Neutrophil (primary cell): ENCODE results near the gene PPP2R5C.
A peak's percentile ranks its signal among the peaks of the same experiment; 100 is the strongest.

ENCODE experiments used
- H3K27ac ChIP-seq: fragments of 200-600 bp; sonication (generic); 2 replicates; pipeline ENCODE4 v1.5.1; 2016; ENCODE audit warnings: mild to moderate bottlenecking, moderate library complexity
- H3K27me3 ChIP-seq: fragments of 200-600 bp; sonication (generic); 2 replicates; pipeline ENCODE4 v1.6.0; 2016; ENCODE audit warnings: mild to moderate bottlenecking
- H3K36me3 ChIP-seq: fragments of 200-600 bp; sonication (generic); 2 replicates; pipeline ENCODE4 v1.5.1; 2017
- H3K4me1 ChIP-seq, 2 experiments: fragments of 200-600 bp in 1 of 2; sonication (generic) in 1 of 2; 1 replicate in 1 of 2; 2 replicates in 1 of 2; pipeline versions ENCODE4 v1.5.1 to v1.6.1; 2013 to 2016; ENCODE audit warnings: low read depth in 1 of 2, low read length in 1 of 2, mild to moderate bottlenecking in 1 of 2, moderate library complexity in 1 of 2; ENCODE audit not compliant: control insufficient read depth in 1 of 2, insufficient read depth in 1 of 2
- H3K4me3 ChIP-seq, 2 experiments: fragments of 200-600 bp in 1 of 2; sonication (generic) in 1 of 2; 1 replicate in 1 of 2; 2 replicates in 1 of 2; pipeline ENCODE4 v1.5.1; 2013 to 2016; ENCODE audit warnings: low read depth in 1 of 2, low read length in 1 of 2, mild to moderate bottlenecking in 1 of 2, moderate library complexity in 1 of 2
- H3K9me3 ChIP-seq: fragments of 200-600 bp; sonication (generic); 2 replicates; pipeline ENCODE4 v1.5.1; 2016
- TF ChIP-seq, protein P1 (sequence below): fragments of 200-600 bp; sonication (generic); IDR thresholded peaks from 2 replicates; pipeline ENCODE4 v1.5.1; 2016; ENCODE audit warnings: antibody characterized with exemption

The PPP2R5C gene

DNA sequence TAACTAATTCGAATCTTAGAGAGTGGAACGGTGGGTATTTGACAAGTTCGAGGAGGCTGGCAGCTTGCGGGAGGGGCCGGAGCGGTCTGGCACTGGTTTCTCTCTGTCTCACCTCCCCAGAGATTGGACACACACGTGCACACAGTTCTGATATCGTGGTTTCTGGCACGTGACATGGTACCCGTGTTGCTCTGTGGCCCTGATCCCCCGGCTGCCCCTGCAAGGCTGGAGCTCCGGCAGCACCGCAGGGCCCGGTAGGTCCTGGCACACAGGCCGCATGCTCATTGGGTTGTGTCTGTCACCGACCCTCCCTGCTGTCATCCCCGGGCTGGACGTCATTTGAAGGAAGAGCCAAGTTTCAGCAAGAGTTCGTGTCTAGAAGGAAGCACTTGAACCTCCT is 82.7 kb downstream of the PPP2R5C start:
- Histone ChIP-seq H3K9me3 (no peaks in the 10 kb centered on the region), H3K27me3 (no peaks in the 10 kb centered on the region), H3K4me1 (peaks cover 0 to 2% of the 10 kb centered on the region in 2 experiments), H3K27ac (no peak overlapping the region), H3K36me3 (peaks cover 16% of the 10 kb centered on the region), H3K4me3 (no peak overlapping the region)
- TF ChIP-seq, protein P1, sequence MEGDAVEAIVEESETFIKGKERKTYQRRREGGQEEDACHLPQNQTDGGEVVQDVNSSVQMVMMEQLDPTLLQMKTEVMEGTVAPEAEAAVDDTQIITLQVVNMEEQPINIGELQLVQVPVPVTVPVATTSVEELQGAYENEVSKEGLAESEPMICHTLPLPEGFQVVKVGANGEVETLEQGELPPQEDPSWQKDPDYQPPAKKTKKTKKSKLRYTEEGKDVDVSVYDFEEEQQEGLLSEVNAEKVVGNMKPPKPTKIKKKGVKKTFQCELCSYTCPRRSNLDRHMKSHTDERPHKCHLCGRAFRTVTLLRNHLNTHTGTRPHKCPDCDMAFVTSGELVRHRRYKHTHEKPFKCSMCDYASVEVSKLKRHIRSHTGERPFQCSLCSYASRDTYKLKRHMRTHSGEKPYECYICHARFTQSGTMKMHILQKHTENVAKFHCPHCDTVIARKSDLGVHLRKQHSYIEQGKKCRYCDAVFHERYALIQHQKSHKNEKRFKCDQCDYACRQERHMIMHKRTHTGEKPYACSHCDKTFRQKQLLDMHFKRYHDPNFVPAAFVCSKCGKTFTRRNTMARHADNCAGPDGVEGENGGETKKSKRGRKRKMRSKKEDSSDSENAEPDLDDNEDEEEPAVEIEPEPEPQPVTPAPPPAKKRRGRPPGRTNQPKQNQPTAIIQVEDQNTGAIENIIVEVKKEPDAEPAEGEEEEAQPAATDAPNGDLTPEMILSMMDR: no peak

DNA sequence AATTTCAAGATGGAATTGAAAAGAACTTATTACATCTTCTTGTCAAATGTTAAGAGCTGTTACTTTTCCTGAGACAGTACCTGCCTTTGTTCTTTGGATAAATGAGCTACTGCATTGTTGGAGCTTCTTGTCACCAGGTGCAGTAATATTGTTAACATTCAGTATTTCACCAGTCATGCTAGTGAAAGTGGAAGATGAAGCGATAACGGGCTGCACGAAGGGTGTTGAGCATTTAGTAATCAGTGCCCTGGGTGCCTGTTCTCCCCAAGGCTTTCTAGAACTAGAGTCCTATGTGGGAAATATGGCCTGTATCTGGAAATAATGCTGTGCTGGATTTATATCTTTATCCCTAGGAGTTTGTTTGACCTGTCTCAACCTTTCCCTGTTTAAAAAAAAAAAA is 83.2 kb downstream of the PPP2R5C start:
- Histone ChIP-seq H3K9me3 (no peaks in the 10 kb centered on the region), H3K4me1 (peaks cover 4 to 7% of the 10 kb centered on the region in 2 experiments), H3K27me3 (no peaks in the 10 kb centered on the region), H3K27ac (no peak overlapping the region), H3K36me3 (peaks cover 11% of the 10 kb centered on the region), H3K4me3 (no peak overlapping the region)
- TF ChIP-seq, protein P1: no peak

DNA sequence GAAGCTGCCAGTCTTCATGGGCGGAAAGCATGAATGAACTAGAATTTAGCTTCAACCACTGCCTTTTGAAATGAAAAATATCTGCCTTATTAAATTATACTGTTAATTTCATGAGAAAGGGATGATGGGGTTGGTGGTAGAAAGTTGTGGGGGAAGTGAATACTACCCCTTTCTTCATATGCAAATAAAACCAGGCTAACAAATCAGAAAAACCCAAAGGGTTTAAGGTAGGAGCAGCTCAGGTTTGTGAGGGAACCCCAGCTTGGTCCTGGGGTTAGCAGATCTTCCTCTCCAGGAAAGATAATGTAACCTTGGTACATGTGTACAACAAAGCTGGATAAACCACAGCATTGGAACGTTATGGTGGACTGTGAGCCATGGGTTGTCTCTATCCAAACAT is 84.0 kb downstream of the PPP2R5C start:
- Histone ChIP-seq H3K4me3 (no peak overlapping the region), H3K36me3 (peaks cover 11% of the 10 kb centered on the region), H3K9me3 (no peaks in the 10 kb centered on the region), H3K27ac (no peak overlapping the region), H3K27me3 (no peaks in the 10 kb centered on the region), H3K4me1 (peaks cover 11 to 15% of the 10 kb centered on the region in 2 experiments)
- TF ChIP-seq, protein P1: no peak

DNA sequence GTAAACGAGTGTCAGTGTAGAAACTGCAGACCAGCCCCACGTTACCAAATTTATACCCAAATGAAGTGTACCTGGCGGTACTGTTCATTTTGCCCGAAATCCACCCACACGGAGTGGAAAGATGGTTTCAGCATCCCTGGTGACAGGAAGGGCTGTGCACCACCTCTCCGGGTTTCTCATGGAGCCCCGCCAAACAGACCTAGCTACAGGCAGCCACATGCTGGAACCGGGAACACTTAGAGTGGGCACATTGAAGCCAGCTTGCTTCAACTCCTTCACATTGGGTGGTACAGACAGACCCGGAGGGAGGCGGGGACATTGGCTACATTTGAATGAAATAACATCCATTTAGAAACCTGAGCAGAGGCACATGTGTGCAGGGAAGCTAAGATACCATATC is 84.4 kb downstream of the PPP2R5C start:
- Histone ChIP-seq H3K4me3 (no peak overlapping the region), H3K4me1 (peaks cover 15 to 18% of the 10 kb centered on the region in 2 experiments), H3K27me3 (no peaks in the 10 kb centered on the region), H3K27ac (no peak overlapping the region), H3K36me3 (peaks cover 7% of the 10 kb centered on the region), H3K9me3 (no peaks in the 10 kb centered on the region)
- TF ChIP-seq, protein P1: no peak

DNA sequence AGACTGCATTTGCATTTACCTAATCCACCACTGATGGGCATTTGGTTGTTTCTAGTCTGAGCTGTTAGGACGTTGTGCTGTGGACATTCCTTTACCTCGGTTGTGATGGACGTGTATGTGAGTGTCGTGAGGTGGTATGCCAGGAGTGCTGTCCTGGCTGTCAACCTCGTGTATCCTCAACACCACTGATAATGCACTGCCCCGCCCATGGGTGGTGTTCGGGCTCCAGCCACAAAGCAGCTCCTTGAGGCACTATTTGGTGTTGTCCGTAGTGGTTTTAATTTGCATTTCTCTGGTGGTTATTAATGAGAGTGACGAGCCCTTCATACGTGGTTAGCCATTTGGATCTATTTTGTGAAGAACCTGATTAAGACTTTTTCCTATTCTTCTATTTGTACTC is 87.6 kb downstream of the PPP2R5C start:
- H3K4me3 ChIP-seq: no peak overlapping the region
- H3K27ac ChIP-seq: no peak overlapping the region
- H3K4me1 ChIP-seq: peaks cover 47 to 51% of the 10 kb centered on the region in 2 experiments
- no peaks in the 10 kb centered on the region for H3K9me3 ChIP-seq
- no peaks in the 10 kb centered on the region for H3K36me3 ChIP-seq
- no peaks in the 10 kb centered on the region for H3K27me3 ChIP-seq
- TF ChIP-seq, protein P1: no peak

DNA sequence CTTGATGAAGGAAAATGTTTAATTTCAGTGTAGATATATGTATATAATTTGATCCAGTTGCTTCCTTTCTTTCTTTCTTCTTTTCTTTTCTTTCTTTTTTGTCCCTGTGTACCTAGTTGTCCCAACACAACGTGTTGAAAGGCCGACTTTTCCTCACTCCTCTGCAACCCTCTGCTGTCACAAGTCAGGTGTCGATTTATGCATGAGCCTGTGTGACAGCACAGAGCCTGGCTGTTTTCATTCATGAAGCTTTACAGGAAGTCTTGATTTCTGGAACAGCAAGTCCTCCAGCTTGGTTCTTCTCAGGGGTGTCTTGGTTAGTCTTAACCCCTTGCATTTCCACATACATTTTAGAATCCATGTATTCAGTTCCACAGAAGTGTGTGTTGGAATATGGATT is 88.1 kb downstream of the PPP2R5C start:
- Histone ChIP-seq H3K27me3 (no peaks in the 10 kb centered on the region), H3K4me3 (no peak overlapping the region), H3K27ac (peak overlapping the region; percentile 37), H3K9me3 (no peaks in the 10 kb centered on the region), H3K4me1 (peaks cover 52 to 56% of the 10 kb centered on the region in 2 experiments), H3K36me3 (no peaks in the 10 kb centered on the region)
- TF ChIP-seq, protein P1: no peak
